Upper lobe of left lung (tissue), 6 donors: ENCODE data around the gene SCARB1. TPM values are rescaled to one million over a fixed set of nuclear protein-coding genes. Genes with fewer than 3 reads are reported as not detected.
A peak's percentile ranks its signal among the peaks of the same experiment; 100 is the strongest.

Source experiments
- ATAC-seq, 2 donors: fragments of 200-7000 bp; cut with Tn5 transposase; one replicate each; pipeline ENCODE4 v1.9.1; 2022; ENCODE audit warnings: mild to moderate bottlenecking in 2 of 2, moderate library complexity in 2 of 2; ENCODE audit not compliant: low FRiP score in 2 of 2
- DNase-seq, 2 donors: peaks; one replicate each; pipeline ENCODE4 v3.0.0-alpha.2; 2019 to 2020
- H3K27ac ChIP-seq, 4 donors: fragments of 200-600 bp; sonication (generic); one replicate each; pipeline ENCODE4 v1.5.1; 2016 to 2019
- H3K27me3 ChIP-seq, 4 donors: fragments of 200-600 bp; sonication (generic); one replicate each; pipeline ENCODE4 v1.5.1; 2017 to 2019
- H3K36me3 ChIP-seq, 4 donors: fragments of 200-600 bp; sonication (generic); one replicate each; pipeline ENCODE4 v1.5.1; 2016 to 2019
- H3K4me1 ChIP-seq, 4 donors: fragments of 200-600 bp; sonication (generic); one replicate each; pipeline ENCODE4 v1.5.1; 2018 to 2019
- H3K4me3 ChIP-seq, 4 donors: fragments of 200-600 bp; sonication (generic); one replicate each; pipeline ENCODE4 v1.5.1; 2017 to 2019; ENCODE audit warnings: mild to moderate bottlenecking in 2 of 4, moderate library complexity in 1 of 4
- H3K9me3 ChIP-seq, 4 donors: fragments of 200-600 bp; sonication (generic); one replicate each; pipeline ENCODE4 v1.5.1; 2018 to 2019
- EP300 ChIP-seq, 4 donors: sonication (generic); formaldehyde crosslinking; IDR thresholded peaks; one replicate each; pipeline ENCODE4 v1.5.1; 2017; ENCODE audit warnings: antibody characterized with exemption in 4 of 4, control low read depth in 2 of 4
- POLR2A ChIP-seq, 4 donors: fragments of 450-650 bp; IDR thresholded peaks; one replicate each; pipeline ENCODE4 v1.5.1; 2016 to 2017; ENCODE audit warnings: antibody characterized with exemption in 4 of 4, mild to moderate bottlenecking in 2 of 4
- POLR2AphosphoS5 ChIP-seq, 2 donors: sonication (generic); formaldehyde crosslinking; IDR thresholded peaks; one replicate each; pipeline ENCODE4 v1.5.1; 2017; ENCODE audit warnings: antibody characterized with exemption in 2 of 2
- WGBS, 2 donors: methylation state at CpG; one replicate each; pipeline ENCODE4 v1.1.5; 2017 to 2018; 5-methylcytosine and 5-hydroxymethylcytosine counted together
- total RNA-seq, 6 donors: library from RNA; depleted of rRNA in 4 of 6; stranded (reverse); fragments of >200 nt in 4 of 6; gene quantifications; one replicate each; pipeline versions ENCODE4 v1.1.0 to v1.2.1, GENCODE V29; 2016 to 2021
- TF ChIP-seq, protein P1 (sequence below), 6 experiments: fragments of 450-650 bp in 4 of 6; fragments of 200-600 bp in 2 of 6; sonication (generic) in 2 of 6; IDR thresholded peaks; one replicate each; pipeline ENCODE4 v1.5.1; 2016 to 2019; ENCODE audit warnings: antibody characterized with exemption in 6 of 6
- donor health status: DM: no; HTN: no; CAD: no; lungs with moderate emphysema.
- donor health status: DM: no; HTN: yes; CAD: no; lungs with severe emphysema.

Gene SCARB1
- total RNA-seq, 6 donors from 2014 or later = 10.0 to 51.3 (median 22.5) TPM

DNA sequence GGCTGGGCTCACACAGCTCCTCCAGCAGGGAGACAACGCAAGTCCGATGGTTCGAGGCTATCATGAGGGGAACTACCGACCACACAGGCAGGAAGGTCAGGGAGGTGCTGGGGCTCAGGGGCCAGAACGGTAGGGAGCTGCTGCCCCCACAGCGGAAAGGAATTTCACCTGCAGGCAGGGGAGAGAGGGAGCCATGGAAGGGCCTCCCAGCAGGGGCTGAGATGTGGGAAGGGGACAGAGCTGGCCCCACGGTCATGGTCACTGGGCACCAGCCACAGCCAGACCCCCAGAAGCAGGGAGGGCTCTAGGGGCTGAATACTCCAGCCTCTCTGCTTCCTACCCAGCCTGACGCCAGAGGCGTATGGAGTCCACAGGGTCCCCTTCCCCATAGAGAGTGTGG is 103.1 kb downstream of the SCARB1 start:
- ATAC-seq (no peak), DNase-seq (peak in 1 of 2 donors; percentile 42)
- Histone ChIP-seq H3K4me3 (no peak overlapping the region), H3K9me3 (peaks cover 0 to 11% (median 10%) of the 10 kb centered on the region in 4 donors), H3K36me3 (no peaks in the 10 kb centered on the region), H3K27ac (peak overlapping the region in 3 of 4 donors; percentile 38 to 71 (median 42)), H3K4me1 (peaks cover 32 to 52% (median 36%) of the 10 kb centered on the region in 4 donors), H3K27me3 (no peaks in the 10 kb centered on the region)
- WGBS, 2 donors = 83 to 86% methylated on average over 9 of the region's 9 CpGs
- no peak for TF ChIP-seq EP300 (IDR thresholded peaks at IDR 0.05)
- no peak for TF ChIP-seq POLR2A (IDR thresholded peaks at IDR 0.05)
- TF ChIP-seq, protein P1, sequence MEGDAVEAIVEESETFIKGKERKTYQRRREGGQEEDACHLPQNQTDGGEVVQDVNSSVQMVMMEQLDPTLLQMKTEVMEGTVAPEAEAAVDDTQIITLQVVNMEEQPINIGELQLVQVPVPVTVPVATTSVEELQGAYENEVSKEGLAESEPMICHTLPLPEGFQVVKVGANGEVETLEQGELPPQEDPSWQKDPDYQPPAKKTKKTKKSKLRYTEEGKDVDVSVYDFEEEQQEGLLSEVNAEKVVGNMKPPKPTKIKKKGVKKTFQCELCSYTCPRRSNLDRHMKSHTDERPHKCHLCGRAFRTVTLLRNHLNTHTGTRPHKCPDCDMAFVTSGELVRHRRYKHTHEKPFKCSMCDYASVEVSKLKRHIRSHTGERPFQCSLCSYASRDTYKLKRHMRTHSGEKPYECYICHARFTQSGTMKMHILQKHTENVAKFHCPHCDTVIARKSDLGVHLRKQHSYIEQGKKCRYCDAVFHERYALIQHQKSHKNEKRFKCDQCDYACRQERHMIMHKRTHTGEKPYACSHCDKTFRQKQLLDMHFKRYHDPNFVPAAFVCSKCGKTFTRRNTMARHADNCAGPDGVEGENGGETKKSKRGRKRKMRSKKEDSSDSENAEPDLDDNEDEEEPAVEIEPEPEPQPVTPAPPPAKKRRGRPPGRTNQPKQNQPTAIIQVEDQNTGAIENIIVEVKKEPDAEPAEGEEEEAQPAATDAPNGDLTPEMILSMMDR (IDR thresholded peaks at IDR 0.05) = no peak

DNA sequence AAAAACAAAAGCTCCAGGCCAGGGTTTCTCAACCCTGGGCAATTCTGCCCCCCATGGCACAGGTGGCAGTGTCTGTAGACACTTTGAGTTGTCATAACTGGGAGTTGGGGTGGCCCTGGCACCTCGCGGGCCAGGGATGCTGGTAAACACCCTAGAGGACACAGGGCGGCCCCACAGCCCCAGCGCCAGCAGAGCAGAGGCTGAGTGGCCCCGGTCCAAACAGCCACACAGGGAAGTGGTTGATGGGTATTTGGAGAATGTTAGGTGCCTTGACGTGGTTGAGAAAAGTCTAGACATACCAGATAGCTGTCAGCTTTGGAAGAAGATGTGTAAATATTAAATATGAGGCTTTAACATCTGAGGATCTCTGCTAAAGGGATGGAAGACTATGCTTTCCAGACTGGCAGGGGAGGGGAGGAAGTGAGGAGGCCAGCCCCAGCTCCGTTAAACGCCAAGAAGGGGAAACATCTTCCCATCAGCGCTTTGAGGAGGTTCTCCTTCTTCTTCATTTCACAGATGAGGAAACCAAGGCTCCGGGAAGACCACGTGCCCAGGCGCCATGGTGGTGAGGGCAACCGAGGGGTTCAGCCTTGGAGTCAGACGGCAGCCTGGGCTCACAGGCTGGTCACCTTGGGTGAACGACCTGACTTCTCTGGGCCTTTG is 103.7 kb downstream of the SCARB1 start:
- TF ChIP-seq POLR2AphosphoS5 (IDR thresholded peaks at IDR 0.05) (no peak), POLR2A (IDR thresholded peaks at IDR 0.05) (no peak), EP300 (IDR thresholded peaks at IDR 0.05) (no peak)
- TF ChIP-seq, protein P1 (IDR thresholded peaks at IDR 0.05) = peak in 1 of 6 experiments; percentile 29
- H3K4me3 ChIP-seq = no peak overlapping the region
- peak overlapping the region in 3 of 4 donors; percentile 38 to 71 (median 42) for H3K27ac ChIP-seq
- H3K4me1 ChIP-seq = peaks cover 33 to 52% (median 37%) of the 10 kb centered on the region in 4 donors
- WGBS, 2 donors = 49 to 50% methylated on average over 11 to 15 of the region's 15 CpGs
- H3K36me3 ChIP-seq = no peaks in the 10 kb centered on the region
- H3K9me3 ChIP-seq = peaks cover 0 to 10% (median 9%) of the 10 kb centered on the region in 4 donors
- ATAC-seq (peak in 1 of 2 donors; percentile 15), DNase-seq (peak; percentile 65 to 74)
- H3K27me3 ChIP-seq = no peaks in the 10 kb centered on the region

DNA sequence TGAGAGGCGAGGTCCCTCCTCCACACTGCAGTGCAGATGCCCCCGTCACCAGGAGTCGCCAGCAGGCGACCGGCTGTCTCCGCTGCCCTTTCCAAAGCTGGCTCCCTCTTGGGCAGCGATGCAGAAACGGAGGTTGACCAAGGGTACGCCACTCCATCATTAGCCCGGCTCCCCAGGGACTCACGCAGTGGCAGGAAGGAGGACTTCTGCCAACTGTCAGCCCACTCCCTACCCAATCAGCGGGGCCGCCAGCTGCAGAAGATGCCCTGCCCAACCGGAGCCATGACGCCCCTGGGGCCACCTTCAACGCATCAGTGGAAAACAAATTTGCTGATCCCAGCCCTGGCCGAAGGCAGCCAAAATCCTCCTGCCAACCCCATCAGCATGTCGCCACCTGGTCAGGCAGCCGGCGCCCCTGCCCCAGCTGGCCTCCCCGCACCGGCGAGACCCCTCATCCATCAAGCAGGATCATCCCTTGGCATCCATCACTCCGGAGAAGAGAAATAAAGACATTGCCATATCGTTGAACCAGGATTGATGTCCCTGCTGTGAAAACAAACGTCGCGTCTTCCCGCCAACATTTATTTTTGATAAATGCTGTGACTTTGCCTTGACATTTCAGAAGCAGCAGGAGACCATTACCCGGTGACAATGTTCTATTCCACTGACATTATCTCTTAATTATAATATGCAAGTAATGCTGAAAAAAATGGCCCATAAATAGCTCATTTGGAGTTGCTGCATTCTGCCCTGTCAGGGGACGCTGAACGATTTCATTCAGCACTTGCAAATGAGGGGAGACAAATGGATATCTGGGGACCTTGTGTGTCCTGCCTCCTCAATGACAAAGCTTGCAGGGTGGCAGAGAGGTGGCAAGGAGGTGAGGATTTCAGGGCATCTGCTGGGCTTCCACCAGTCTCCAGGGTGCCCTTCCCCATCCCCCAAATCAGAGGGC is 105.1 kb downstream of the SCARB1 start:
- Histone ChIP-seq H3K27ac (peak overlapping the region in 1 of 4 donors; percentile 71), H3K4me1 (peaks cover 39 to 57% (median 44%) of the 10 kb centered on the region in 4 donors), H3K4me3 (no peak overlapping the region), H3K36me3 (no peaks in the 10 kb centered on the region), H3K27me3 (no peaks in the 10 kb centered on the region), H3K9me3 (peaks cover 0 to 9% (median 2%) of the 10 kb centered on the region in 4 donors)
- WGBS, 2 donors = 66 to 74% methylated on average over 17 to 32 of the region's 32 CpGs
- TF ChIP-seq, protein P1 (IDR thresholded peaks at IDR 0.05) = no peak
- TF ChIP-seq EP300 (IDR thresholded peaks at IDR 0.05) (no peak), POLR2A (IDR thresholded peaks at IDR 0.05) (no peak), POLR2AphosphoS5 (IDR thresholded peaks at IDR 0.05) (no peak)
- DNase-seq (peak in 1 of 2 donors; percentile 58), ATAC-seq (no peak)

DNA sequence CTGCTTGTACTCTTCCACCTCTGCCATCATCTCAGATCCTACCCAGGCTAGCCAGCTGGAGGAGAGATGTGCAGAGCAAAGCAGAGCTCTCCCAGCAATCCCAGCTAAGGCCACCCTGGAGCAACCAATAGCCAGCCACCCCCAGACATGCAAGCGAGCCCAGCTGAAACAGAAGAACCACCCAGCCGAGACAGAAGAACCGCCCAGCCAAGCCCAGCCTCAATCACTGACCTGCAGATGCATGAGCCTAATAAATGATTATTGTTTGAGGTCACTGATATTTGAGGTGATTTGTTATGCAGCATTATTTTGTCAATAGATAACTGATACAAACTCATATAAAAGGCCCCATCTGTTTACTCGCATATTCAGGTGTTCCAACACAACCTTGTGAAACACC is 106.3 kb downstream of the SCARB1 start:
- Histone ChIP-seq H3K4me3 (no peak overlapping the region), H3K27me3 (no peaks in the 10 kb centered on the region), H3K27ac (peak overlapping the region in 3 of 4 donors; percentile 12 to 95 (median 27)), H3K9me3 (peaks cover 0 to 9% (median 3%) of the 10 kb centered on the region in 4 donors), H3K4me1 (peaks cover 43 to 58% (median 49%) of the 10 kb centered on the region in 4 donors), H3K36me3 (no peaks in the 10 kb centered on the region)
- no peak for ATAC-seq
- no peak for TF ChIP-seq EP300 (IDR thresholded peaks at IDR 0.05)
- no peak for TF ChIP-seq POLR2A (IDR thresholded peaks at IDR 0.05)
- no peak for TF ChIP-seq POLR2AphosphoS5 (IDR thresholded peaks at IDR 0.05)
- TF ChIP-seq, protein P1 (IDR thresholded peaks at IDR 0.05) = no peak
- no peak for DNase-seq
- 100% methylated on average over 1 to 4 of the region's 4 CpGs for whole genome bisulfite sequencing, 2 donors
